ENCODE data around the gene PIBF1. TPM values are rescaled to one million over a fixed set of nuclear protein-coding genes. Genes with fewer than 3 reads are reported as not detected.

Gene PIBF1
- total RNA-seq, 1 experiment from 2014 or later: 4.8 TPM

DNA sequence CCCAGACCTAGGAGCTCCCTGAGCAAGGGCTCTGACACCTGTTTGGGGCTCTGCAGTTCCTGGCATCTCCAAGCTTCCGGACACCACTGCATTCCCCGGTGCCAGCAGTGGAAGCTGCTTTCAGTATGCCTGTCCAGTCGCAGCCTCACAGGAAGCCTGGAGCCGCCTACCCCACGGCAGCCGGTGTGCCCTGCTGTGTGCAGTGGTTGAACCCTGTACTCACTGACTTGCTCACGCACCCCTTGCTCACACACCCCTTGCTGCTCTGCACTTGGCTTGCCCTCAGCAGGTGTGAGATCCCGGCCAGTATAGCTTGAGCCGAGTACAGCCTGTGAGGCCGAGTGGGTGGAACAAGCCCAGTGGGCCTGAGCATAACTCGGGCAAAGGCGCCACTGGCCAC, 70.3 kb downstream of the PIBF1 start:
- DNase-seq (no peak), ATAC-seq (no peak)
- TF ChIP-seq EZH2 (IDR thresholded peaks at IDR 0.05; ENCODE audit: low read length, unreplicated experiment): no peak
- TF ChIP-seq, protein P1, sequence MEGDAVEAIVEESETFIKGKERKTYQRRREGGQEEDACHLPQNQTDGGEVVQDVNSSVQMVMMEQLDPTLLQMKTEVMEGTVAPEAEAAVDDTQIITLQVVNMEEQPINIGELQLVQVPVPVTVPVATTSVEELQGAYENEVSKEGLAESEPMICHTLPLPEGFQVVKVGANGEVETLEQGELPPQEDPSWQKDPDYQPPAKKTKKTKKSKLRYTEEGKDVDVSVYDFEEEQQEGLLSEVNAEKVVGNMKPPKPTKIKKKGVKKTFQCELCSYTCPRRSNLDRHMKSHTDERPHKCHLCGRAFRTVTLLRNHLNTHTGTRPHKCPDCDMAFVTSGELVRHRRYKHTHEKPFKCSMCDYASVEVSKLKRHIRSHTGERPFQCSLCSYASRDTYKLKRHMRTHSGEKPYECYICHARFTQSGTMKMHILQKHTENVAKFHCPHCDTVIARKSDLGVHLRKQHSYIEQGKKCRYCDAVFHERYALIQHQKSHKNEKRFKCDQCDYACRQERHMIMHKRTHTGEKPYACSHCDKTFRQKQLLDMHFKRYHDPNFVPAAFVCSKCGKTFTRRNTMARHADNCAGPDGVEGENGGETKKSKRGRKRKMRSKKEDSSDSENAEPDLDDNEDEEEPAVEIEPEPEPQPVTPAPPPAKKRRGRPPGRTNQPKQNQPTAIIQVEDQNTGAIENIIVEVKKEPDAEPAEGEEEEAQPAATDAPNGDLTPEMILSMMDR (conservative IDR thresholded peaks at IDR 0.05; ENCODE audit: low read depth, low read length): no peak
- H3K79me2 ChIP-seq (ENCODE audit: low read length): no peaks in the 10 kb centered on the region
- no peaks in the 10 kb centered on the region for H4K20me1 ChIP-seq (ENCODE audit: low read length)
- H2AFZ ChIP-seq (ENCODE audit: low read length): no peak overlapping the region
- intact Hi-C loops (cut with micrococcal nuclease): no loop called here
- H3K27me3 ChIP-seq (ENCODE audit: low read length): no peaks in the 10 kb centered on the region
- no peak overlapping the region for H3K4me3 ChIP-seq (ENCODE audit: low read length)
- ChIA-PET CTCF (no interaction called here), POLR2A (ENCODE audit: unreplicated experiment) (no interaction called here)
- no peak overlapping the region for H3K4me2 ChIP-seq (ENCODE audit: low read length)
- H3K9me2 ChIP-seq (replicated peaks; ENCODE audit: low read length): no peaks in the 10 kb centered on the region
- no peak overlapping the region for H3K27ac ChIP-seq (ENCODE audit: low read length)
- no TSS peak for BruUV-seq (replicated peaks)
- no peaks in the 10 kb centered on the region for H3K36me3 ChIP-seq (ENCODE audit: low read depth, low read length)
- no peak overlapping the region for H3K9ac ChIP-seq (ENCODE audit: low read length)
- H3K4me1 ChIP-seq (ENCODE audit: insufficient read depth, low read length): no peaks in the 10 kb centered on the region
- no peaks in the 10 kb centered on the region for H3K9me3 ChIP-seq (ENCODE audit: low read length)
- no peaks in the 10 kb centered on the region for H3F3A ChIP-seq (ENCODE audit: low read length, unreplicated experiment)

DNA sequence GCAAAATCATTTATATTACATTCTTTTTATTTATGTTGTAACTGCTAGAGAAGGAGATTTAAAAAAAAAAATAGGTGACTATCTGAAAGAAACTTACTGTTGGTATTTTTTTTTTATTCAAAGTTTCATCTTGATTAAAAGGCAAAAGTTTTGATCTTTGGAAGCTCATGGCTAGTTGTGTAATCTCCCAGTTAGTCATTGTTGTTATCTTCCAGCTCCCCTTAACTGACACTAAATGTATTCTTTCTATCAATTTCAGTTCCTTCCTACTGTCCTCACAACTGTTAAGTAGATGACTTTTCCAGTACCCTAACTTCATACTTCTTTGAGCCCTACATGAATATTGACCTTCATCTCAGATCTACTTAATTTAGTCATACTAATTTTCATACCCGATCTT, 71.1 kb downstream of the PIBF1 start:
- CTCF ChIA-PET: no interaction called here
- no peak for DNase-seq
- Histone ChIP-seq H3K79me2 (ENCODE audit: low read length) (no peaks in the 10 kb centered on the region), H3K4me3 (ENCODE audit: low read length) (no peak overlapping the region), H3K9ac (ENCODE audit: low read length) (no peak overlapping the region), H3K9me2 (replicated peaks; ENCODE audit: low read length) (no peaks in the 10 kb centered on the region), H3K4me1 (ENCODE audit: insufficient read depth, low read length) (no peaks in the 10 kb centered on the region), H3K36me3 (ENCODE audit: low read depth, low read length) (no peaks in the 10 kb centered on the region), H2AFZ (ENCODE audit: low read length) (no peak overlapping the region), H3K9me3 (ENCODE audit: low read length) (no peaks in the 10 kb centered on the region), H3F3A (ENCODE audit: low read length, unreplicated experiment) (no peaks in the 10 kb centered on the region), H3K4me2 (ENCODE audit: low read length) (no peak overlapping the region), H3K27me3 (ENCODE audit: low read length) (no peaks in the 10 kb centered on the region), H3K27ac (ENCODE audit: low read length) (no peak overlapping the region), H4K20me1 (ENCODE audit: low read length) (no peaks in the 10 kb centered on the region)
- TF ChIP-seq, protein P1 (conservative IDR thresholded peaks at IDR 0.05; ENCODE audit: low read depth, low read length): no peak
- TF ChIP-seq EZH2phosphoT487 (IDR thresholded peaks at IDR 0.05; ENCODE audit: borderline replicate concordance, low read length) (no peak), EZH2 (IDR thresholded peaks at IDR 0.05; ENCODE audit: low read length, unreplicated experiment) (no peak)
- POLR2A ChIA-PET (ENCODE audit: unreplicated experiment): interaction anchor here (0.7 kb wide), 1 partner anchor 208 kb away, joined by 4 read pairs; no protein-coding TSS in a partner anchor
- no peak for ATAC-seq
- intact Hi-C loops (cut with micrococcal nuclease): no loop called here
- no TSS peak for BruUV-seq (replicated peaks)

DNA sequence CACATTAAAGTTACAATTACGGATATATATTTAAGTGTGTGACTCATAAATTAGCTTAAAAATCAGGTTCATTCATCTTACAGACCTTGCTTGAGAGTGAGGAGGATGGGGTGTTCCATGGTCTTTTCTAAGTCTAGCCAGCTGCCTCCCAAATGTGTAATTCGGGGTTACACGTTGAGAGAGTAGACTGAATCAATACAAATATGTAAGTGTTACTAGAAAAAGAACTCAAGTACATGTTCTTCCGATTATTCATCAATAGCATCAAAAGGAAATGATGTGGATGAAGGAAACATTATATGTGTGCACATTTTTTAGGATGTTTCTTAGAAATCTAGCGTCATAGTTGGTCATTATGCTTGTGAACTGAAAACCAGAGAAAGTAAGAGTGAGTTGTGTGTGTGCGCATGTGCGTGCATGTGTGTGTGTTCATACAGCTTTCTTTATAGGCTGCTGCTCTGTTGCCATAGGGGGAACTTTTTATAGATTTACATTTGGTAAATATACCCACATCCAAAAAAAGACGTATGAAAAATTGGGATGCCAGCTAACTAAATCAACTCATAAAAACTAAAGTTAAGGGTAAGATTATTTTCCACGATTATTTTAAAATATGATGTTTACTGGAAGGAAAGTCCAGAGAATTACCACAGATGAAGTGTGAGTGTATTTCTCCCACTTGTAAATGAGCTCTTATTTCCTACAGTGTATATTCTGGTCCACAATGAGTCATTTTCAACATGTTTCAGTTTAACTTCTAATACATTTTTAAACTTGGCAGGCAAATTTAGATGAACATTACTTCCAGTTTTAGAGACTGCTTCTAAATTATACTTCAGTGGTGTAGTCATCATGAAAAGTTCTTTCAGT, 82.4 kb downstream of the PIBF1 start:
- intact Hi-C loops (cut with micrococcal nuclease): no loop called here
- Histone ChIP-seq H3K27ac (ENCODE audit: low read length) (peak overlapping the region; percentile 41), H3K9me3 (ENCODE audit: low read length) (no peaks in the 10 kb centered on the region), H3K9me2 (replicated peaks; ENCODE audit: low read length) (no peaks in the 10 kb centered on the region), H3K4me2 (ENCODE audit: low read length) (no peak overlapping the region), H3K4me3 (ENCODE audit: low read length) (no peak overlapping the region), H3K4me1 (ENCODE audit: insufficient read depth, low read length) (no peaks in the 10 kb centered on the region), H4K20me1 (ENCODE audit: low read length) (no peaks in the 10 kb centered on the region), H2AFZ (ENCODE audit: low read length) (no peak overlapping the region), H3K79me2 (ENCODE audit: low read length) (no peaks in the 10 kb centered on the region), H3K27me3 (ENCODE audit: low read length) (no peaks in the 10 kb centered on the region), H3F3A (ENCODE audit: low read length, unreplicated experiment) (no peaks in the 10 kb centered on the region), H3K9ac (ENCODE audit: low read length) (no peak overlapping the region), H3K36me3 (ENCODE audit: low read depth, low read length) (no peaks in the 10 kb centered on the region)
- ATAC-seq (peak; percentile 81), DNase-seq (peak; percentile 5)
- TF ChIP-seq EZH2 (IDR thresholded peaks at IDR 0.05; ENCODE audit: low read length, unreplicated experiment): no peak
- TF ChIP-seq EZH2phosphoT487 (IDR thresholded peaks at IDR 0.05; ENCODE audit: borderline replicate concordance, low read length): no peak
- TF ChIP-seq, protein P1 (conservative IDR thresholded peaks at IDR 0.05; ENCODE audit: low read depth, low read length): no peak
- BruUV-seq (replicated peaks): no TSS peak
- CTCF ChIA-PET: no interaction called here
- POLR2A ChIA-PET (ENCODE audit: unreplicated experiment): interaction anchor here (0.5 kb wide), 2 partner anchors 37 to 57 kb away, joined by 3 to 4 read pairs; no protein-coding TSS in a partner anchor

Measured in PC-3 (cell line).